Thoracic aorta (tissue), 2 donors: ENCODE data around the gene MGAT5. TPM values are rescaled to one million over a fixed set of nuclear protein-coding genes. Genes with fewer than 3 reads are reported as not detected.

Source experiments
- ATAC-seq: fragments of 150-250 bp; one replicate; pipeline ENCODE4 v1.8.0; 2017; ENCODE audit warnings: low read depth; ENCODE audit not compliant: insufficient number of reproducible peaks, low FRiP score
- DNase-seq: peaks from one replicate; pipeline ENCODE4 v3.0.0-alpha.2; 2020; ENCODE audit warnings: low spot score
- H3K27ac ChIP-seq, 2 donors: fragments of 200-600 bp; sonication (generic); 1 replicate in 1 of 2; 2 replicates in 1 of 2; pipeline ENCODE4 v1.5.1; 2016; ENCODE audit warnings: mild to moderate bottlenecking in 2 of 2, moderate library complexity in 2 of 2
- H3K27me3 ChIP-seq: fragments of 200-600 bp; sonication (generic); replicated peaks from 2 replicates; pipeline ENCODE4 v1.6.0; 2016; ENCODE audit warnings: mild to moderate bottlenecking; ENCODE audit not compliant: insufficient read depth
- H3K36me3 ChIP-seq: fragments of 200-600 bp; sonication (generic); one replicate; pipeline ENCODE4 v1.5.1; 2016
- H3K4me1 ChIP-seq, 2 donors: fragments of 200-600 bp; sonication (generic); 1 replicate in 1 of 2; 2 replicates in 1 of 2; pipeline versions ENCODE4 v1.5.1 to v1.6.0; 2016; ENCODE audit warnings: low read depth in 2 of 2, mild to moderate bottlenecking in 1 of 2; ENCODE audit not compliant: control insufficient read depth in 1 of 2
- H3K4me3 ChIP-seq: fragments of 200-600 bp; sonication (generic); 2 replicates; pipeline ENCODE4 v1.5.1; 2016; ENCODE audit warnings: mild to moderate bottlenecking
- H3K9me3 ChIP-seq: fragments of 200-600 bp; sonication (generic); 2 replicates; pipeline ENCODE4 v1.5.1; 2016
- total RNA-seq, 2 donors: library from RNA; depleted of rRNA; stranded (reverse); fragments of >200 nt; gene quantifications; one replicate each; pipeline versions ENCODE4 v1.1.0 to v1.2.3, GENCODE V29; 2016
- TF ChIP-seq, protein P1 (sequence below): fragments of 200-600 bp; sonication (generic); IDR thresholded peaks from one replicate; pipeline ENCODE4 v1.5.1; 2019; ENCODE audit warnings: antibody characterized with exemption

The MGAT5 gene
- total RNA-seq, 2 donors from 2014 or later, result 43.9 to 95.3 TPM

- H3K9me3 ChIP-seq, result no peaks in the 10 kb centered on the region
- DNase-seq, result no peak
- H3K4me1 ChIP-seq, result peaks cover 20 to 44% of the 10 kb centered on the region in 2 donors
- no peak for ATAC-seq
- no peak overlapping the region for H3K27ac ChIP-seq
- H3K4me3 ChIP-seq, result no peak overlapping the region
- TF ChIP-seq, protein P1, sequence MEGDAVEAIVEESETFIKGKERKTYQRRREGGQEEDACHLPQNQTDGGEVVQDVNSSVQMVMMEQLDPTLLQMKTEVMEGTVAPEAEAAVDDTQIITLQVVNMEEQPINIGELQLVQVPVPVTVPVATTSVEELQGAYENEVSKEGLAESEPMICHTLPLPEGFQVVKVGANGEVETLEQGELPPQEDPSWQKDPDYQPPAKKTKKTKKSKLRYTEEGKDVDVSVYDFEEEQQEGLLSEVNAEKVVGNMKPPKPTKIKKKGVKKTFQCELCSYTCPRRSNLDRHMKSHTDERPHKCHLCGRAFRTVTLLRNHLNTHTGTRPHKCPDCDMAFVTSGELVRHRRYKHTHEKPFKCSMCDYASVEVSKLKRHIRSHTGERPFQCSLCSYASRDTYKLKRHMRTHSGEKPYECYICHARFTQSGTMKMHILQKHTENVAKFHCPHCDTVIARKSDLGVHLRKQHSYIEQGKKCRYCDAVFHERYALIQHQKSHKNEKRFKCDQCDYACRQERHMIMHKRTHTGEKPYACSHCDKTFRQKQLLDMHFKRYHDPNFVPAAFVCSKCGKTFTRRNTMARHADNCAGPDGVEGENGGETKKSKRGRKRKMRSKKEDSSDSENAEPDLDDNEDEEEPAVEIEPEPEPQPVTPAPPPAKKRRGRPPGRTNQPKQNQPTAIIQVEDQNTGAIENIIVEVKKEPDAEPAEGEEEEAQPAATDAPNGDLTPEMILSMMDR, result no peak
- H3K27me3 ChIP-seq, result no peaks in the 10 kb centered on the region
- no peaks in the 10 kb centered on the region for H3K36me3 ChIP-seq
Observed at GRCh38 chr2:134406736-134407135, 152.9 kb downstream of the MGAT5 start.

- ATAC-seq (no peak), DNase-seq (no peak)
Observed at GRCh38 chr2:134407154-134407890, 153.4 kb downstream of the MGAT5 start.

GRCh38 chr2:134408386-134408785 lies 154.5 kb downstream of the MGAT5 start:
- Histone ChIP-seq H3K4me1 (peaks cover 11 to 33% of the 10 kb centered on the region in 2 donors), H3K27me3 (no peaks in the 10 kb centered on the region), H3K4me3 (no peak overlapping the region), H3K9me3 (no peaks in the 10 kb centered on the region), H3K36me3 (no peaks in the 10 kb centered on the region), H3K27ac (no peak overlapping the region)
- TF ChIP-seq, protein P1, result no peak
- no peak for ATAC-seq
- DNase-seq, result no peak

More at GRCh38 chr2:134407154-134407890, 153.4 kb downstream of the MGAT5 start:
- no peaks in the 10 kb centered on the region for H3K27me3 ChIP-seq
- no peaks in the 10 kb centered on the region for H3K36me3 ChIP-seq
- H3K27ac ChIP-seq, result no peak overlapping the region
- no peak overlapping the region for H3K4me3 ChIP-seq
- TF ChIP-seq, protein P1, result no peak
- peaks cover 16 to 44% of the 10 kb centered on the region in 2 donors for H3K4me1 ChIP-seq
- no peaks in the 10 kb centered on the region for H3K9me3 ChIP-seq

DNA sequence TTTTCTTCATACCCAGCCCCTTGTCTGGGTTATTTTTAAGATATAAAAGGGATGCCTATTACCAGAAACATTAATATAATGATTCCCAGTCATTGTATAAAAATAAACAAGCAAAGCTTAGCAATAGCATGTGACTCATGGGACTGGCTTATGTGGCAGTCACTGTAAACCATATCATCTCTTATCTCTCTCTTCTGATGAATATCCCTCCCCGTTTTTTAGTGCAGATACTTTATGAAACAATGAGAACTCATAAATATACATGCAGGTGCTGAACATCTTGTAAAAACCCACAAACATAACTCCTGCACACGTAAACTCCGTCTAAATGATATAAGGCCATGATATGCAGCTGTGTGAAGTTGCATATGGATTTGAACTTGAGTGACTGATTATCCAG lies 154.9 kb downstream of the MGAT5 start:
- Histone ChIP-seq H3K4me1 (peaks cover 11 to 29% of the 10 kb centered on the region in 2 donors), H3K4me3 (no peak overlapping the region), H3K27ac (no peak overlapping the region), H3K27me3 (no peaks in the 10 kb centered on the region), H3K9me3 (no peaks in the 10 kb centered on the region), H3K36me3 (no peaks in the 10 kb centered on the region)
- DNase-seq (no peak), ATAC-seq (no peak)
- TF ChIP-seq, protein P1, result no peak

GRCh38 chr2:134410006-134410405 lies 156.1 kb downstream of the MGAT5 start:
- Histone ChIP-seq H3K4me3 (no peak overlapping the region), H3K9me3 (no peaks in the 10 kb centered on the region), H3K27ac (no peak overlapping the region), H3K27me3 (no peaks in the 10 kb centered on the region), H3K36me3 (no peaks in the 10 kb centered on the region), H3K4me1 (peaks cover 11 to 28% of the 10 kb centered on the region in 2 donors)
- DNase-seq (no peak), ATAC-seq (no peak)
- TF ChIP-seq, protein P1, result no peak
